WTC11 (cell line): ENCODE measurements around the gene SCYGR4. TPM values are rescaled to one million over a fixed set of nuclear protein-coding genes. Genes with fewer than 3 reads are reported as not detected.
A peak's percentile ranks its signal among the peaks of the same experiment; 100 is the strongest.
"Not testable (repeated sequence)": the region's sequence is repeated elsewhere in the genome, so short reads cannot be mapped to it uniquely, and the experiment has no call there.

ENCODE experiments used
- ATAC-seq: fragments of 200-7000 bp; cut with Tn5 transposase; 2 replicates; pipeline ENCODE4 v1.10.0; 2021; ENCODE audit warnings: mild to moderate bottlenecking, moderate library complexity
- CTCF ChIA-PET: fragments of 300-600 bp; sonication (Branson Sonifier 250); formaldehyde crosslinking; loops from one replicate; lab custom pipeline; 2021; ENCODE audit warnings: antibody characterized with exemption; lab: Charles Lee
- POLR2A ChIA-PET: fragments of 350-600 bp; sonication (Branson Sonifier 250); formaldehyde crosslinking; loops from one replicate; lab custom pipeline; 2021; ENCODE audit warnings: antibody characterized with exemption; lab: Charles Lee
- DNase-seq: peaks from one replicate; pipeline ENCODE4 v3.0.0; 2021; ENCODE audit warnings: low spot score
- H3K27ac Mint-ChIP-seq: 2 replicates; pipeline ENCODE4 v1.8.0; 2021; ENCODE audit warnings: mixed read lengths
- H3K27me3 Mint-ChIP-seq: 2 replicates; pipeline ENCODE4 v1.8.0; 2021; ENCODE audit warnings: low read depth, mild to moderate bottlenecking, moderate library complexity, mixed read lengths
- H3K36me3 Mint-ChIP-seq: 2 replicates; pipeline ENCODE4 v1.8.0; 2021; ENCODE audit warnings: mixed read lengths
- H3K4me1 Mint-ChIP-seq: 2 replicates; pipeline ENCODE4 v1.8.0; 2022; ENCODE audit warnings: mixed read lengths
- H3K4me3 Mint-ChIP-seq: 2 replicates; pipeline ENCODE4 v1.8.0; 2021; ENCODE audit warnings: mild to moderate bottlenecking, moderate library complexity, mixed read lengths
- H3K9me3 Mint-ChIP-seq: 2 replicates; pipeline ENCODE4 v1.8.0; 2021; ENCODE audit warnings: mixed read lengths
- ARID4B ChIP-seq: sonication (generic); formaldehyde crosslinking; IDR thresholded peaks from 2 replicates; pipeline ENCODE4 v1.8.0; 2023; ENCODE audit warnings: missing genetic modification reagents, mild to moderate bottlenecking, borderline replicate concordance
- CREB1 ChIP-seq: sonication (generic); formaldehyde crosslinking; IDR thresholded peaks from 2 replicates; pipeline ENCODE4 v1.8.0; 2023; ENCODE audit warnings: mild to moderate bottlenecking, missing genetic modification reagents
- CTCF ChIP-seq: fragments of 200-600 bp; IDR thresholded peaks from 2 replicates; pipeline ENCODE4 v1.8.0; 2022; ENCODE audit warnings: antibody characterized with exemption
- HMGXB4 ChIP-seq: sonication (generic); formaldehyde crosslinking; IDR thresholded peaks from 2 replicates; pipeline ENCODE4 v1.8.1; 2023; ENCODE audit warnings: mild to moderate bottlenecking, moderate library complexity, missing genetic modification reagents
- IRF2 ChIP-seq: sonication (generic); formaldehyde crosslinking; IDR thresholded peaks from 2 replicates; pipeline ENCODE4 v1.8.0; 2022; ENCODE audit warnings: low read depth, missing genetic modification reagents, borderline replicate concordance
- MXD4 ChIP-seq: fragments of 250-450 bp; sonication (Bioruptor Pico); IDR thresholded peaks from 2 replicates; pipeline ENCODE4 v1.8.0; 2021; ENCODE audit warnings: mild to moderate bottlenecking, moderate library complexity, borderline replicate concordance
- STAT6 ChIP-seq: sonication (generic); formaldehyde crosslinking; conservative IDR thresholded peaks from 2 replicates; pipeline ENCODE4 v1.8.1; 2023; ENCODE audit warnings: mild to moderate bottlenecking, low read depth, missing genetic modification reagents, moderate library complexity
- TCF7 ChIP-seq: sonication (generic); formaldehyde crosslinking; IDR thresholded peaks from 2 replicates; pipeline ENCODE4 v1.8.0; 2022; ENCODE audit warnings: mild to moderate bottlenecking, low read depth, missing genetic modification reagents, moderate library complexity
- TEAD4 ChIP-seq: sonication (generic); formaldehyde crosslinking; IDR thresholded peaks from 2 replicates; pipeline ENCODE4 v1.8.0; 2022; ENCODE audit warnings: mild to moderate bottlenecking, missing genetic modification reagents
- TP53 ChIP-seq: sonication (generic); formaldehyde crosslinking; IDR thresholded peaks from 2 replicates; pipeline ENCODE4 v1.8.1; 2023; ENCODE audit warnings: mild to moderate bottlenecking, missing genetic modification reagents
- ZNF121 ChIP-seq: sonication (generic); formaldehyde crosslinking; IDR thresholded peaks from 2 replicates; pipeline ENCODE4 v1.8.0; 2023; ENCODE audit warnings: missing genetic modification reagents
- ZNF425 ChIP-seq: fragments of 250-450 bp; sonication (Bioruptor Pico); conservative IDR thresholded peaks from 2 replicates; pipeline ENCODE4 v1.9.0; 2021; ENCODE audit warnings: mild to moderate bottlenecking
- ZNF532 ChIP-seq: fragments of 250-450 bp; sonication (Bioruptor Pico); IDR thresholded peaks from 2 replicates; pipeline ENCODE4 v1.9.0; 2021; ENCODE audit warnings: mild to moderate bottlenecking, borderline replicate concordance
- total RNA-seq: library from RNA; stranded (reverse); gene quantifications from 3 replicates; pipeline ENCODE4 v1.2.3, GENCODE V29; 2021

The SCYGR4 gene
- total RNA-seq, 1 experiment from 2014 or later: not detected

- TF ChIP-seq ARID4B (CRISPR knock-in tag) (no peak), IRF2 (CRISPR knock-in tag) (no peak), STAT6 (CRISPR knock-in tag) (no peak), CREB1 (no peak), TP53 (CRISPR knock-in tag) (no peak), TEAD4 (CRISPR knock-in tag) (no peak)
Observed at GRCh38 chr2:227597998-227598397, 19.3 kb upstream of the SCYGR4 start (continued).

GRCh38 chr2:227598835-227599503 lies 18.3 kb upstream of the SCYGR4 start, which contains the start of gene SCYGR2:
TSS of gene SCYGR2 (plus strand) at chr2:227598893. CDS start at chr2:227598893, 0 bp downstream.
- CTCF ChIA-PET: interaction anchor here (1.1 to 1.7 kb wide), 2 partner anchors 59 to 193 kb away, joined by 4 to 7 read pairs; no protein-coding TSS in a partner anchor
- H3K36me3 Mint-ChIP-seq, DNase-seq, POLR2A ChIA-PET, H3K4me3 Mint-ChIP-seq, H3K27me3 Mint-ChIP-seq, H3K9me3 Mint-ChIP-seq, ATAC-seq: not testable (repeated sequence)
- H3K4me1 Mint-ChIP-seq: peaks cover 16% of the 10 kb centered on the region
- H3K27ac Mint-ChIP-seq: peak within 1 kb of the TSS; percentile 71; the same call in 1 of the 2 replicates

GRCh38 chr2:227602358-227602757 lies 14.9 kb upstream of the SCYGR4 start:
- DNase-seq (no peak), ATAC-seq (no peak)
- no peak overlapping the region for H3K4me3 Mint-ChIP-seq
- POLR2A ChIA-PET: no interaction called here
- no peaks in the 10 kb centered on the region for H3K27me3 Mint-ChIP-seq
- CTCF ChIA-PET: interaction anchor here (1.3 to 1.6 kb wide), 3 partner anchors 14 to 164 kb away, joined by 6 to 17 read pairs (median 12); no protein-coding TSS in a partner anchor
- H3K36me3 Mint-ChIP-seq: no peaks in the 10 kb centered on the region
- peaks cover 11% of the 10 kb centered on the region for H3K4me1 Mint-ChIP-seq
- no peak overlapping the region for H3K27ac Mint-ChIP-seq
- H3K9me3 Mint-ChIP-seq: no peaks in the 10 kb centered on the region
- TF ChIP-seq ZNF532 (CRISPR knock-in tag): no peak
- TF ChIP-seq CTCF: no peak
- TF ChIP-seq HMGXB4 (CRISPR knock-in tag): no peak
- no peak for TF ChIP-seq TCF7 (CRISPR knock-in tag)
- no peak for TF ChIP-seq MXD4
- TF ChIP-seq ZNF425 (CRISPR knock-in tag): no peak
- no peak for TF ChIP-seq ZNF121 (CRISPR knock-in tag)
